Stimulated activated CD8-positive, alpha-beta memory T cell treated with anti-CD3 and anti-CD28 coated beads, Interleukin-15, amount 100 ng/mL, for 4 hours (primary cell): ENCODE measurements around the gene NCAN.
"Not testable (repeated sequence)": the region's sequence is repeated elsewhere in the genome, so short reads cannot be mapped to it uniquely, and the experiment has no call there.

Experiments
- DNase-seq, 2 donors: peaks; one replicate each; pipeline ENCODE4 v3.0.0-alpha.2; 2020; ENCODE audit warnings: low read depth in 2 of 2

NCAN gene

DNA sequence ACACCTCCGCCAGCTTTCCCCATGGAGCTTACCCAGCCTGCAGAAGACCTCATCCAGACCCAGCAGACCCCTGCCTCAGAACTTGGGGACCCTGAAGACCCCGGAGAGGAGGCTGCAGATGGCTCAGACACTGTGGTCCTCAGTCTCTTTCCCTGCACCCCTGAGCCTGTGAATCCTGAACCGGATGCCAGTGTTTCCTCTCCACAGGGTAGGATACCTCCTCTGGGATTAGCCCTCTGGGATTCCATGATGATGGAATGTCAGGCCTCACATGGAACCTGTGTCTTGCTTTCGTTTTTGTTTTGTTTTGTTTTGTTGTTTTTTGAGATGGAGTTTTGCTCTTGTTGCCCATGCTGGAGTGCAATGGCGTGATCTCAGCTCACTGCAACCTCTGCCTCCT is 17.8 kb upstream of the NCAN start:
- DNase-seq = no peak

GRCh38 chr19:19201697-19202630 is 9.8 kb upstream of the NCAN start:
- no peak for DNase-seq

DNA sequence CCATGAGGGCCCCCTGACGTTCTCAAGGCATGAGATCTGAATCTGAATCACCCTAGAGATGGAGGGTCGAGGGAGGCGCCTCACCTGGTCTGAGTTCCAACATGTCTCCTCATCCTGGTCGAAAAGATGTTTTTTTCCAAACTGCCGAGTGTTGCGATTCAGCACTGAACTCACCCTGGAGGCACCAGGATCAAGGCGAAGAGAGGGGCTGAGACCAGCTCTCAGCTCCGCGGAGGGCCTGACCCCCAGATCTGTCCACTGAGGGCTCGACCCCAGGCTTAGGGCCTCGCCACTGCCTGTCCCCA is 9.1 kb upstream of the NCAN start:
- DNase-seq = no peak

DNA sequence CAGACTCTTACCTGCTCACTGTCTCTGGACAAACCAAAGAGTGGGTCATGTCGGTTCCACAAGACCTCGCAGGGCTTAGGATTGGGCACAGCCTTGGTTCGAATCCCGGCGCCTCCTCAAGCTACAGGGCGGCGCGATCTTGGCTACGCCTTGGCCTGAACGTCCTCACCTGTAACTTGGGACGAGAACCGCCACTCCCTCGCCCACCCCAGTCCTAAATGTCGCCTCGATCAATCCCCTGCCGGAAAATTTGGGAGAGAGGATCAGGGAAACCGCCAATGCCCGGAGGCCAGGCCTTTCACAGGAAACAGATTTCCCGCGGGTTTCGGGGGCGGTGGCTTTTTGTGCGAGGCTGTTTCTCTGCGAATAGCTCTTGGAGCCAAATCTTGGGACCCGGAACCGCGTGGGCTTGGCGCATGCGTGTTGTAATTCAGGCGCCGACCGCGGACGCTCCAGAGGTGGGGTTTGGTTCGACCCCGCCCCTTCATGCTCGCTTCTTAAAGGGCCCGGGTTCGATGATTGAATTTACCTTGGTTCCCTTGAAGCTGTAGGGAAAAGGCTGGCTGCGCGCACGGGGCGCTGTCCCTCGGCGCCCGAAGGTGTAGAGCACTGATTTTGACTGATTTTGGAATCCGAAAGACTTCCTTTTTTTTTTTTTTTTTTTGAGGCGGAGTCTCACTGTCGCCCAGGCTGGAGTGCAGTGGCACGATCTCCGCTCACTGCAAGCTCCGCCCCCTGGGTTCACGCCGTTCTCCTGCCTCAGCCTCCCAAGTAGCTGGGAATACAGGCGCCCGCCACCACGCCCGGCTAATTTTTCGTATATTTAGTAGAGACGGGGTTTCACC is 8.5 kb upstream of the NCAN start, which contains the start of gene NR2C2AP:
Gene NR2C2AP (minus strand): TSS at position 403 of the 845 bp plus-strand sequence. CDS start 354 bp downstream, at position 49.
- DNase-seq = peak; percentile 84

DNA sequence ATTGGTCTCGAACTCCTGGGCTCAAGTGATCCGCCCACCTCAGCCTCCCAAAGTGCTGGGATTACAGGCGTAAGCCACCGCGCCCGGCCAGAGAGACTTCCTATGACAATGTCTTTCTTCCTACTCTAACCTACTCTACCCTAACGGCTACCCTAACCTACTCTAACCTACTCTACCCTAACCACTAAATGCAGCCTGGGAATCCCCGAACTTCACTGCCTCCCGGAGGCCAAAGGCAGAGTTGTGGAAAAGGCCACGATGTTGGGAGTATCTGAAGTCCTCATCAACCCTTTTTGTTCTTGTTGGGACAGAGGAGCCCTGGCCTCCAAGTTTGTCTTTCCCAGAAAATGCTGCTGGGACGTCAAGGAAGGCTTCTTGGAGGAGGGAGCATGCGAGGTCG is 7.6 kb upstream of the NCAN start:
- DNase-seq = no peak

GRCh38 chr19:19205416-19206410 is 6.0 kb upstream of the NCAN start:
- DNase-seq = no peak

DNA sequence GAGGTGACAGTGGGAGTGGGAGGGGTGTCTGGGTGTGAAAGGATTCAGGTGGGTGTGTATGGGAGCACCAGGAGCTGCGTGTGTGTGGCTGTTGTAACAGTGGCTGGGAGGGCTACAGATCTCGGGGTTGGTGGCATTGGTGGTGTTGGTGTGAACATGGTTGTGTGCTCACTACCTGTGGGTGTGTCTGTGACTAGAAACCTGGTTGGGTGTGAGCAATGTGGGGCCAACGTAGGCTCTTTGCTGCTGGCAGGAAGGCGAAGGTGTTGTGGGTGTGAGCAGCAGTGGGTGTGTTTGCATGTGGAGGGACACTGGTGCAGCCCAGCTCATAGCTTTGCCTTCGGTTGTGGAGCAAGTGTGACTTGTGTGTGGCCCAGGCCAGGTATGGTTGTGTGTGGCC is 4.8 kb upstream of the NCAN start:
- no peak for DNase-seq

DNA sequence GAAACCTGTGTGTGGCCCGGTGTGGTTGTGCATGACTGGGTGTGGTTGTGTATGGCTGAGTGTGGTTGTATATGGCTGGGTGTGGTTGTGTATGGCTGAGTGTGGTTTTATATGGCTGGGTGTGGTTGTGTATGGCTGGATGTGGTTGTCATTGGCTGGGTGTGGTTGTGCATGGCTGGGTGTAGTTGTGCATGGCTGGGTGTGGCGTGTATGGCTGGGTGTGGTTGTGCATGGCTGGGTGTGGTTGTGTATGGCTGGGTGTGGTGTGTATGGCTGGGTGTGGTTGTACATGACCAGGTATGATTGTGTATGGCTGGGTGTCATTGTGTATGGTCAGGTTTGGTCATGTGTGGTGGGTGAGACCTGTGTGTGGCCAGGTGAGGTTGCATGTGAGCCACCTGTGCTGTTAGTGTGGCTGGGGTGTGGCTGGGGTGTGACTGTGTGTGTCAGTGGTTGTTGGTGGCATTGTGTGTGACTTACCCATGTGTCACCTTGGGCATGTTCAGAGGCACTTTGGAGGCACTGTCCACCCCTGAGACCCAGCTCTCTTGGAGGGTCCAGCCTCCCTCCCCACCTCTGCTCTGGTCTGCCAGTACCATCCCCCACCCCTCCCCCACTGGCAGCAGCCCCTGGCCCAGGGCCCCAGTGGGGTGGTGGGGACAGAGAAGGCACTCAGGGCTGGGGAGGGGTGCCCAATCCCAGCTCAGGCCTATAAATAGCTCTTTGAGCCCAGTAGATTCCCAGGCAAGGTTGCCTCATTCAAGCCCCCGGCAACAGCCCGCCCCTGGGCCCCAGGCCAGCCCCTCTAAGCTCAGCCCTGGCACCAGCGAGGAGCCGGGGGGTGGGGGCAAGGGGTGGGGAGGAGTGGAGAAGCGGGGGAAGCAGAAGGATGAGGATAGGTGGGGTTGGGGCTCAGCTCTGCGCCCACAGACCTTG is 3.9 kb upstream of the NCAN start:
- no peak for DNase-seq

DNA sequence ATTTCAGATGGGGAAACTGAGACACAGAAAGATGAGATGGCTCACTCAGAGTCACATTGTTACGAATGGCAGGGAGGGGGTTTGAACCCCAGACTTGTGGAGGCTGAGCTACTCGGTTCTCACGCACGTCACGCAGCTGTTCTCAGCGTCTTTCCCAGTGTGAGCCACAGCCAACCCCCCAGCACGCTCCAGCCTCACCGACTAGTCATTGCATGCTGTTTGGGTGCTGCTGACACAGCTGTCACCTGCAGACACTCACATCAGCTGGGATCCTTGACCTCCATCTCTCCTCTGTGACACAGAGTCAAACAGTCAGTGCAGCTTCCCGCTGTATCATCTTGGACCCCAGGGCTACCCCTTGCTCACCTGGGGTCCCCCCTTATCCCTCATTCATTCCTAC is 2.4 kb upstream of the NCAN start:
- no peak for DNase-seq

DNA sequence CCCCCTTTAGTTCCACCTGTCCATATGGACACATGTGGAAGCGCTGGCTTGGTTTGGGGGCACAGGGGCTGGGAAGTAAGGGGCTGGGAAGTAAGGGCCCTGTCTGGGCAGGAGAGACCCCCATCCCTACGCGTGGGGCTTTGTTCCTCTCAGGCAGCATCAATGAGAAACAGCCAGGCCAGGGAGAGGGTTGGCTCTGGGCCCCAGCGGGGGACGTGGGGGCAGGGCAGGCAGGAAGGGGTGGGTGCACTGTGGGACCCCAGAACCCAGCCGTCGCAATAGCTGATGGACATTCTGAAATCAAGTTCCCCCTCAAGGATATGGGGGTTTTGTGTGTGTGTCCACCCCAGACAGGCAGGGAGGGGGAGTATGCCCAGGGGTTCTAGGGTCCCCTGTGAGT is 1.2 kb downstream of the NCAN start:
- DNase-seq = no peak

- DNase-seq = no peak
These were observed 1.8 kb downstream of the NCAN start for GRCh38 chr19:19213426-19214158.

GRCh38 chr19:19214159-19214490 is 2.4 kb downstream of the NCAN start:
- DNase-seq = no peak

GRCh38 chr19:19214892-19215291 is 3.1 kb downstream of the NCAN start:
- DNase-seq = no peak

- no peak for DNase-seq
These were observed 4.0 kb downstream of the NCAN start for GRCh38 chr19:19215792-19216191.

- no peak for DNase-seq
These were observed 5.3 kb downstream of the NCAN start for GRCh38 chr19:19217099-19217498.

DNA sequence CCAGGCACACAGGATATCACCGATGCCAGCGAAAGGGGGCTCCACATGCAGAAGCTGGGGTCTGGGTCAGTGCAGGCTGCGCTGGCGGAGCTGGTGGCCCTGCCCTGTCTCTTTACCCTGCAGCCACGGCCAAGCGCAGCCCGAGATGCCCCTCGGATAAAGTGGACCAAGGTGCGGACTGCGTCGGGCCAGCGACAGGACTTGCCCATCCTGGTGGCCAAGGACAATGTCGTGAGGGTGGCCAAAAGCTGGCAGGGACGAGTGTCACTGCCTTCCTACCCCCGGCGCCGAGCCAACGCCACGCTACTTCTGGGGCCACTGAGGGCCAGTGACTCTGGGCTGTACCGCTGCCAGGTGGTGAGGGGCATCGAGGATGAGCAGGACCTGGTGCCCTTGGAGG is 7.2 kb downstream of the NCAN start:
- no peak for DNase-seq

GRCh38 chr19:19221000-19221399 is 9.2 kb downstream of the NCAN start:
- not testable (repeated sequence) for DNase-seq

DNA sequence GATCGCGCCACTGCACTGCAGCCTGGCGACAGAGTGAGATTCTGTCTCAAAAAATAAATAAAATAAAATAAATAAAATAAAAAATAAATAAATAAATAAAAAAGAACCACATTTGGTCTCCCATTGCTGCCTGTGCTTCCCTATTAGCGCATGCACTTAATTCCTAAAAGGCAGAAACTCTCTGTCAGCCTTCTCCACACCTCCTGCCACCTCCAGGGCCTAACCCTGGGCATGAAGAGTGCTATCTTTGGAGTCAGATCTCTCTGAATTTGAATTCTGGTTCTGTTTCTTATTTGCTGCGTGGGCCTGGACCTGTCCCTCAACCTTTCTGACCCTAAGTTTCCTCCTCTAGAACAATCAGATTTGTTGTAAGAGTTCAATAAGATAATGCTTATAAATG is 11.3 kb downstream of the NCAN start:
- no peak for DNase-seq

DNA sequence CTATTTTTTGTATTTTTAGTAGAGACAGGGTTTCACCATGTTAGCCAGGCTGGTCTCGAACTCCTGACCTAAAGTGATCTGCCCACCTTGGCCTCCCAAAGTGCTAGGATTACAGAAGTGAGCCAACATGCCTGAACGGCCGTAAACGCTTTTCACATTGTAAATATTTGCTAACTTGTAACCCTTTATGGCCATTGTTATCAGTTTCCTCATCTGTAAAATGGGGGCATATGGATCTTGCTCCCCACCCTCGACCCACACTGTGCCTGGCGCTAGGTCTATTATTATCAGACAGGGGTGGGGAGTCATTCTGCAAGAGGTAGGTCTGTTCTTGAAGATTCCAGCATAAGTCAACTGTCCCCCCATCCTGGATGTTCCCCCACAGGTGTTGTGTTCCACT is 11.9 kb downstream of the NCAN start:
- DNase-seq = no peak
